Fibroblast of lung (primary cell): ENCODE measurements around the gene CERS4. TPM values are rescaled to one million over a fixed set of nuclear protein-coding genes. Genes with fewer than 3 reads are reported as not detected.
"Not testable (repeated sequence)": the region's sequence is repeated elsewhere in the genome, so short reads cannot be mapped to it uniquely, and the experiment has no call there.

ENCODE experiments used
- DNase-seq, 2 donors: peaks; one replicate each; pipeline versions ENCODE4 v3.0.0 to v3.0.0-alpha.2; 2010; ENCODE audit warnings: low read depth in 2 of 2
- H2AFZ ChIP-seq: 2 replicates; pipeline ENCODE4 v1.5.1; 2012; ENCODE audit warnings: low read length, control low read depth, inconsistent platforms
- H3K27ac ChIP-seq: 2 replicates; pipeline ENCODE4 v1.5.1; 2011; ENCODE audit warnings: low read length, control low read depth; ENCODE audit not compliant: insufficient read depth
- H3K27me3 ChIP-seq: 2 replicates; pipeline ENCODE4 v1.5.1; 2011; ENCODE audit warnings: mild to moderate bottlenecking, low read length; ENCODE audit not compliant: control insufficient read depth, insufficient read depth
- H3K36me3 ChIP-seq: 2 replicates; pipeline ENCODE4 v1.5.1; 2011; ENCODE audit warnings: low read length; ENCODE audit not compliant: control insufficient read depth, insufficient read depth
- H3K4me1 ChIP-seq: 2 replicates; pipeline ENCODE4 v1.5.1; 2011; ENCODE audit warnings: low read length; ENCODE audit not compliant: control insufficient read depth, insufficient read depth; ENCODE audit errors: extremely low read depth
- H3K4me2 ChIP-seq: 2 replicates; pipeline ENCODE4 v1.5.1; 2011; ENCODE audit warnings: low read length, control low read depth; ENCODE audit not compliant: insufficient read depth; ENCODE audit errors: extremely low read depth
- H3K4me3 ChIP-seq, 4 experiments: fragments of 200-600 bp in 1 of 4; sonication (generic) in 1 of 4; replicated peaks in 1 of 4; 2 replicates each; pipeline ENCODE4 v1.5.1; 2011 to 2016; ENCODE audit warnings: low read length in 4 of 4, low read depth in 3 of 4, mild to moderate bottlenecking in 3 of 4, control low read depth in 2 of 4, inconsistent platforms in 1 of 4, mixed read lengths in 1 of 4; ENCODE audit not compliant: insufficient read depth in 1 of 4; ENCODE audit errors: control extremely low read depth in 1 of 4
- H3K79me2 ChIP-seq: 2 replicates; pipeline ENCODE4 v1.5.1; 2012; ENCODE audit warnings: mild to moderate bottlenecking, low read length, inconsistent platforms; ENCODE audit not compliant: control insufficient read depth, insufficient read depth
- H3K9ac ChIP-seq: 2 replicates; pipeline ENCODE4 v1.5.1; 2011; ENCODE audit warnings: mild to moderate bottlenecking, low read length, control low read depth; ENCODE audit not compliant: insufficient read depth
- H3K9me3 ChIP-seq: 2 replicates; pipeline ENCODE4 v1.5.1; 2012; ENCODE audit warnings: low read depth, low read length; ENCODE audit not compliant: control insufficient read depth, insufficient read depth
- H4K20me1 ChIP-seq: 2 replicates; pipeline ENCODE4 v1.5.1; 2011; ENCODE audit warnings: low read length; ENCODE audit not compliant: control insufficient read depth, insufficient read depth; ENCODE audit errors: extremely low read depth
- EZH2 ChIP-seq: IDR thresholded peaks from 2 replicates; pipeline ENCODE4 v1.5.1; 2012; ENCODE audit warnings: low read length, control low read depth, mild to moderate bottlenecking; ENCODE audit errors: missing control alignments
- polyA plus RNA-seq, 2 donors: library from polyadenylated mRNA; depleted of rRNA in 1 of 2; stranded (reverse) in 1 of 2; unstranded in 1 of 2; fragments of >200 nt; gene quantifications; 2 replicates each; pipeline ENCODE4 v1.2.1, GENCODE V29; 2011 to 2012; ENCODE audit warnings: missing spikeins in 1 of 2
- total RNA-seq: library from RNA; depleted of rRNA; stranded (reverse); fragments of >200 nt; gene quantifications from 2 replicates; pipeline ENCODE4 v1.2.1, GENCODE V29; 2014
- TF ChIP-seq, protein P1 (sequence below), 2 donors: IDR thresholded peaks in 1 of 2; conservative IDR thresholded peaks in 1 of 2; 1 replicate in 1 of 2; 2 replicates in 1 of 2; pipeline ENCODE4 v1.5.1; 2011 to 2012; ENCODE audit warnings: low read length in 2 of 2, control low read depth in 1 of 2, inconsistent platforms in 1 of 2, low read depth in 1 of 2, mild to moderate bottlenecking in 1 of 2

CERS4 gene
- total and polyA plus RNA-seq, 2 donors (not counting 1 experiment from before 2014, with no cell fraction given) = 0.74 to 17.0 TPM

DNA sequence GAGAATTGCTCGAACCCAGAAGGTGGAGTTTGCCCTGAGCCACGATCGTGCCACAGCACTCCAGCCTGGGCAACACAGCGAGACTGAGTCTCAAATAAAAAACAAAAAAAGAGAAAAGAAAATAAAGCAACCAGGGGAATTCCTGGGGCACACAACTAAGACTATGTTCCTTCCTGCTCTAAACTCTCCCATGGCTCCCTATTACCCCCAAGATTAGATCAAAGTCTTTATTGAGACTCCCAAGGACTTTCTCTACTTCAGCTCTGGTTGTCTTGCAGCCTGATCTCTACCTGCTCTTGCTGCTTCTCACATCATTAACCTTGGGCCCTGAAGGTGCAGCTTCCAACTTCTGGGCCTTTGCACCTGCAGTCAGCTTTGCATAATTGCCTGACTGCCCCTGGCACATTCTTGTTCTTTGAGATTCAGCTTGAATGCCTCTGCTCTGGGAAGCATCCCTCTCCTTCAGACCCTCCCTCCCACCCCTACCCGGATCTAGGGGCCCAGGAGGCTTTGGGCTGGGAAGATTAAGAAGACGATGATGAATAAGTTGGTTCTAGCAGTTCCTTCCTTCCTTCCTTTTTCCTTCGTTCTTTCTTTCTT is 16.8 kb upstream of the CERS4 start:
- TF ChIP-seq, protein P1, sequence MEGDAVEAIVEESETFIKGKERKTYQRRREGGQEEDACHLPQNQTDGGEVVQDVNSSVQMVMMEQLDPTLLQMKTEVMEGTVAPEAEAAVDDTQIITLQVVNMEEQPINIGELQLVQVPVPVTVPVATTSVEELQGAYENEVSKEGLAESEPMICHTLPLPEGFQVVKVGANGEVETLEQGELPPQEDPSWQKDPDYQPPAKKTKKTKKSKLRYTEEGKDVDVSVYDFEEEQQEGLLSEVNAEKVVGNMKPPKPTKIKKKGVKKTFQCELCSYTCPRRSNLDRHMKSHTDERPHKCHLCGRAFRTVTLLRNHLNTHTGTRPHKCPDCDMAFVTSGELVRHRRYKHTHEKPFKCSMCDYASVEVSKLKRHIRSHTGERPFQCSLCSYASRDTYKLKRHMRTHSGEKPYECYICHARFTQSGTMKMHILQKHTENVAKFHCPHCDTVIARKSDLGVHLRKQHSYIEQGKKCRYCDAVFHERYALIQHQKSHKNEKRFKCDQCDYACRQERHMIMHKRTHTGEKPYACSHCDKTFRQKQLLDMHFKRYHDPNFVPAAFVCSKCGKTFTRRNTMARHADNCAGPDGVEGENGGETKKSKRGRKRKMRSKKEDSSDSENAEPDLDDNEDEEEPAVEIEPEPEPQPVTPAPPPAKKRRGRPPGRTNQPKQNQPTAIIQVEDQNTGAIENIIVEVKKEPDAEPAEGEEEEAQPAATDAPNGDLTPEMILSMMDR (conservative IDR thresholded peaks at IDR 0.05 in 1 of 2, IDR thresholded peaks at IDR 0.05 in 1 of 2; ENCODE audit: low read depth in 1 of 2, low read length in 2 of 2) = no peak
- no peak for TF ChIP-seq EZH2
- Histone ChIP-seq H2AFZ (no peak overlapping the region), H3K27me3 (no peaks in the 10 kb centered on the region), H3K36me3 (no peaks in the 10 kb centered on the region), H3K79me2 (no peaks in the 10 kb centered on the region), H4K20me1 (no peaks in the 10 kb centered on the region), H3K9me3 (no peaks in the 10 kb centered on the region), H3K27ac (no peak overlapping the region), H3K4me3 (no peak overlapping the region), H3K4me1 (no peaks in the 10 kb centered on the region), H3K9ac (no peak overlapping the region), H3K4me2 (no peak overlapping the region)
- DNase-seq = no peak

DNA sequence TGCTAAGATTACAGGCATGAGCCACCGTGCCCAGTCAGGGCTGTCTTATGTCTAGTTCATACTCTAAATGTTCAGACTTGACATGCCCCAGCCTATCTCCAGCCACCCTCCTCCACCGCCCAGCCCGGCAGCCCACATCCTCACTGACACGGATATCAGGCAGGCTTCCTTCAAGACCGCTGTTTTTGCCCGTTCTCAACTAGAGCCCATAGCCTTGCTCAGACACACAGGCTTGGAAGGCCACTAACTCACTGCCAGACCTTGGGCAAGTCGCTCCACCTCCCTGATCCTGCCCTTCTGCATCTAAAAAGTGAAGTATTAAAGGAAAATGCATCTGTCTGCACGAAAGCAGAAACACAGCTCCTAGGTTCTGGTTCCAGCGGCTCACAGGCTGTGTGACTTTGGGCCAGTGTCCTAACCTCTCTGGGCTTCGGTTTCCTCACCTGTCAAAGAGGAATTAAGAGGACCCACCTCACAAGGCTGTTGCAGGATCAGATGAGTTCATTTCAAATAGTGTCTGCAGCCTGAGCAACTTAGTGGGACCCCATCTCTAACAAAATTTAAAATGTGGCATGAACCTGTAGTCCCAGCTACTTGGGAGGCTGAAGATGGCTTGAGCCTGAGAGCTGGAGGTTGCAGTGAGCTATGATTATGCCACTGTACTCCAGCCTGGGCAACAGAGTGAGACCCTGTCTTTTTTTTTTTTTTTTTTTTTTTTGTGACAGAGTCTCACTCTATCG is 14.5 kb upstream of the CERS4 start:
- no peak overlapping the region for H2AFZ ChIP-seq
- H3K79me2 ChIP-seq = no peaks in the 10 kb centered on the region
- no peak overlapping the region for H3K27ac ChIP-seq
- H3K9ac ChIP-seq = no peak overlapping the region
- no peaks in the 10 kb centered on the region for H3K4me1 ChIP-seq
- H4K20me1 ChIP-seq = no peaks in the 10 kb centered on the region
- H3K36me3 ChIP-seq = no peaks in the 10 kb centered on the region
- no peak overlapping the region for H3K4me2 ChIP-seq
- no peaks in the 10 kb centered on the region for H3K27me3 ChIP-seq
- TF ChIP-seq EZH2 = no peak
- TF ChIP-seq, protein P1 (conservative IDR thresholded peaks at IDR 0.05 in 1 of 2, IDR thresholded peaks at IDR 0.05 in 1 of 2; ENCODE audit: low read depth in 1 of 2, low read length in 2 of 2) = no peak
- H3K9me3 ChIP-seq = no peaks in the 10 kb centered on the region
- DNase-seq = no peak
- H3K4me3 ChIP-seq = no peak overlapping the region

DNA sequence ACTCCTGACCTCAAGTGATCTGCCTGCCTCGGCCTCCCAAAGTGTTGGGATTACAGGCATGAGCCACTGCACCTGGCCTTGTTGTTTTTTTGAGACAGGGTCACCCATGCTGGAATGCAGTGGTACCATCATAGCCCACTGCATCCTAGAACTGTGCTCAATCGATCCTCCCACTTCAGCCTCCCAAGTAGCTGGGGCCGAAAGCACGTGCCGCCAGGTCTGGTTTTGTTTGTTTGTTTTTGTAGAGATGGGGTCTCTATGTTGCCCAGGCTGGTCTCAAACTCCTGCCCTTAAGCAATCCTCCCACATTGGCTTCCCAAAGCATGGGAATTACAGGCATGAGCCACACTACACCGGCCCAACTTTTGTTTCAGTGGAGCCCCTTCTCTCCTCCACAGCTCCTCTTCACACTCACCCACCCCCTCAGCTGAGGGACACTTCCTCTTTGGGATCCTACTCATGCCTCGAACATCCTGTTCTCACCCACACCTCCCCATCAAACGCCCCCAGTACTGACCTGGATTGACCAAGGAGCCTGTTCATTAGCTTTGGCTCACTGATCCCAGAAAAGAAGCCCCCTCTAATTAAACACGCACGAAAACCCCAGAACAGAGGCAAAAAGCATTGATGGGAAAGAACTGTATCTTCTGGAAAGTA is 12.8 kb upstream of the CERS4 start:
- Histone ChIP-seq H3K4me1 (no peaks in the 10 kb centered on the region), H3K4me2 (no peak overlapping the region), H3K27me3 (no peaks in the 10 kb centered on the region), H2AFZ (no peak overlapping the region), H4K20me1 (no peaks in the 10 kb centered on the region), H3K27ac (no peak overlapping the region), H3K9me3 (no peaks in the 10 kb centered on the region), H3K9ac (no peak overlapping the region), H3K79me2 (no peaks in the 10 kb centered on the region), H3K4me3 (no peak overlapping the region), H3K36me3 (no peaks in the 10 kb centered on the region)
- TF ChIP-seq EZH2 = no peak
- TF ChIP-seq, protein P1 (conservative IDR thresholded peaks at IDR 0.05 in 1 of 2, IDR thresholded peaks at IDR 0.05 in 1 of 2; ENCODE audit: low read depth in 1 of 2, low read length in 2 of 2) = no peak
- no peak for DNase-seq

DNA sequence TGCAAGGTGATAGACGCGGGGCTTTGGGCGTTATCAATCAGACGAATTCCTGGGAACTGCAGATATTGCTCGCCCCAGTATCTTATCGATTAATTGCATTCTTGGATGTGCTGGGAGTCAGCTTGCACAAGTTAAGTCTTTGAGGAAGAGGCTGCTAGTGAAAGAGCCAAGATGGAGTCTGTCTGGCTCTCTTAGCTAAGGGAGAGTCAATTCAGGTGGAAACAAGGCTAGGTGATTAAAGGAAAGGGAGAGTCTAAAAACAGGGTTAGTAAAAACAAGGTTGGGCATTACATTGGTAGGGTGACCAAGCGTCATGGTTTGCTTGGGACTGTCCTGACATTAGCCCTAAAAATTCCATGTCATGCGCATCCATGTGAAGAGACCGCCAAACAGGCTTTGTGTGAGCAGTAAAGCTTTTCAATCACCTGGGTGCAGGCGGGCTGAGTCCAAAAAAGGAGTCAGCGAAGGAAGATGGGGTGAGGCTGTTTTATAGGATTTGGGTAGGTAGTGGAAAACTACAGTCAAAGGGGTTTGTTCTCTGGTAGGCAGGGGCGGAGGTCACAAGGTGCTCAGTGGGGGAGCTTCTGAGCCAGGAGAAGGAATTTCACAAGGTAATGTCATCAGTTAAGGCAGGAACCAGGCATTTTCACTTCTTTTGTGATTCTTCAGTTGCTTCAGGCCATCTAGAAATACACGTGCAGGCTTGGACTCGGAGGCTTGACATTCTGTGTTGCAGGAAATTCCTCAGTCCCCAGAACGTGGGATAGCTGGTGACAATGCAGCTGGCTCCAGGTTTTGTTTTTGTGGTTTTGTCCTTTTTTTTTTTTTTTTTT is 5.7 kb upstream of the CERS4 start:
- not testable (repeated sequence) for H3K4me3 ChIP-seq, H3K9ac ChIP-seq, DNase-seq, H3K4me2 ChIP-seq, H3K27me3 ChIP-seq, H3K4me1 ChIP-seq, H4K20me1 ChIP-seq, H3K79me2 ChIP-seq, H2AFZ ChIP-seq, H3K27ac ChIP-seq, H3K36me3 ChIP-seq, H3K9me3 ChIP-seq
